Embryonic facial prominence (tissue), 1 donor: ENCODE data around the gene CUL5.
"Not testable (repeated sequence)": the region's sequence is repeated elsewhere in the genome, so short reads cannot be mapped to it uniquely, and the experiment has no call there.

Experiments used
- DNase-seq: peaks from one replicate; pipeline ENCODE4 v3.0.0-alpha.2; 2016; ENCODE audit errors: extremely low spot score

CUL5 gene

DNA sequence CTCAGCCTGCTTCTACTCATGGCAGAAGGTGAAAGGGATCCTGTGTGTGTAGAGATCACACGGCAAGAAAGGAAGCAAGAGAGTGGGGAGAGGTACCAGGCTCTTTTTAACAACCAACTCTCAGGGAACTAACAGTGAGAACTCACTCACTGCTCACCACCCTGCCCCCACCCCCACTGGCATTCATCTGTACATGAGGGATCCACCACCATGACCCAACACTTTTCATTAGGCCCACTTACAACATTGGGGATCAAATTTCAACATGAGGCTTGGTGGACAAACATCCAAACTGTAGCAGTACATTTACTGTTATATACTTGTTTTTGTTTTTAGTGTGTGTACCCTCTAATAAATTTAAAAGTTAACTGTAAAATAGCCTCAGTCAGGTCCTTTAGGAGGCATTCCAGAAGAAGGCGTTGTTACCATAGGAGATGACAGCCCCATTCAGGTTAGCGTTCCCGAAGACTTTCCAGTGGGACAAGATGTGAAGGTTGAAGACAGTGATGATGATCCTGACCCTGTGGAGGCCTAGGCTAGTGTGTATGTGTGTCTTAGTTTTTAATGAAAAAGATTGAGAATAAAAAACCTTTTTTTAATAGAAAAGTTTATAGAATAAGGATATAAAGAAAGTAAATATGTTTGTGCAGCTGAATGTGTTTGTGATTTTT, 11.3 kb downstream of the CUL5 start:
- DNase-seq = no peak

DNA sequence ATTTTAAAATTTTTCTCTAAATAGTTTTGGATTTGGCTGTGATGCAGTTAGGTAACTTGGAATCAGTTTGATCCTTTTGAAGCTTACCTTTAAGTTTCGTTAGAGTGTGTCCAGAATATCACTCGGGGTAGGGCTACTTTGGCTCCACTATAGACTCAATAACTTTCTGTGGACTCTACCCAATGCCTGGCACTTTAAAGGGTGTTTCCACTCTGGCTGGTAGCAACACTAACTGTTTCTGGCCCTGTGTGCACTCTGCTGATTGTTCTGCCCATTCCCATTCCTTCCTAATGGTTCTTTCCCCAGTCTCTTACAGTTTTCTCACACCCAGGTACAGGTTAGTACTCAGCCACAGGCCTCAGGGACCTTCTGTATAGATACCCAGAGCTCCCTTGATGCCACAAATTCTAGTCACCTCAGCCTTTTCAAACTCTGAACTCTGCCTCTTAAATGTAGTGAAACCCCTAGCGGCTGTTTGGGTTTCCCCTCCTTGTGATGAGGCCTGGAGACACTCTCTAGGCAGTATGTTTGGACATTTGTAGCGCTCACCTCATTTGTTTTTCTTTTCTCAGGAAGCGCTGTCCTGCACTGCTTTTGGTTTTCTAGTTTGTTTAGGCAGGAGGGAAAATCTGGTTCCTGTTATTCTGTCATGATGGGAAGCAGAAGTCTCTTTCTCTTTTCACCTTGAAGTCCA, 16.8 kb downstream of the CUL5 start:
- DNase-seq = no peak

DNA sequence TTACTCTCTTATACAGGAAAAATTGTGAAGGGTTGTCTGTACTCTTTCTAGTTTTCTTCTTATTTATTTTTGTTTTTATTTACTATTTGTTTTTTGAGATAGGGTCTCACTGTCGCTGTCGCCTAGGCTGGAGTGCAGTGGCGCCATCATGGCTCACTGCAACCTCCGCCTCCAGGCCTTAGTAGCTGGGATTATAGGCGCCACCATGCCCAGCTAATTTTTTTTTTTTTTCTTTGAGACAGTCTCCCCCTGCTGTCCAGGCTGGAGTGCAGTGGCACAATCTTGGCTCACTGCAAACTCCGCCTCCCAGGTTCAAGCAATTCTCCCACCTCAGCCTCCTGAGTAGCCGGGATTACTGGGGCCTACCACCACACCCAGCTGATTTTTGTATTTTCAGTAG, 18.4 kb downstream of the CUL5 start:
- no peak for DNase-seq

DNA sequence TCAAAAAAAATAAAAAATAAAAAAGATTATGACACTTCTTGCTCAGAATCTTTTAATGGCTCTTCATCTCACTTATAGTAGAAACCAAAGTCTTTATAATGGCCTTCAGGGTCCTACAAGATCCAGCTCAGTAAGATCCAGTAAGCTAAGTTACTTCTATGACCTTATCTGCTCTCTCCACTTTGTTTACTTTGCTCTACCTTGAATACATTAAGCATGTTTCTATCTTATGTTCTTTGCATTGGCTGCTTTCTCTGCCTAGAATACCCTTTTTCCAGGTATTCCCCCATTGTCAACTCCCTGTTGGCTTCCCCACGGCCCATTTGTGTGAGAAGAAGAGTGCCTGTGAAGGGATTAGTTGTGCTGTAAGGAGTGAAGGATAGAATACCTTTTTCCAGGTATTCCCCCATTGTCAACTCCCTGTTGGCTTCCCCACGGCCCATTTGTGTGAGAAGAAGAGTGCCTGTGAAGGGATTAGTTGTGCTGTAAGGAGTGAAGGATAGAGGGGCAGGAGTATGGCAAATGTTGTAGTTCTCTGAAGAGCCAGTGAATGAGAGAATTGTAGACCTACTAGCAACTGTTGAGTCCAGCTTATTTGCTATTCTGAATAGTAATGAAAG, 20.2 kb downstream of the CUL5 start:
- not testable (repeated sequence) for DNase-seq

DNA sequence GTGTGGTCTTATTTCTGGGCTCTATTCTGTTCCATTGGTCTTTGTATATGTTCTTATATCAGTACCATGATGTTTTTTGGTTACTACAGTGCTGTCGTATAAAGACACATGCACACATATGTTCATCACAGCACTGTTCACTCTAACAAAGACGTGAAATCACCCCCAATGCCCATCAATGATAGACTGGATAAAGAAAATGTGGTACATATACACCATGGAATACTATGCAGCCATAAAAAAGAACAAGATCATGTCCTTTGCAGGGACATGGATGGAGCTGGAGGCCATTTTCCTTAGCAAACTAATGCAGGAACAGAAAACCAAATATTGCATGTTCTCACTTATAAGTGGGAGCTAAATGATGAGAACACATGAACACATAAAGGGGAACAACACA, 22.9 kb downstream of the CUL5 start:
- DNase-seq = not testable (repeated sequence)

DNA sequence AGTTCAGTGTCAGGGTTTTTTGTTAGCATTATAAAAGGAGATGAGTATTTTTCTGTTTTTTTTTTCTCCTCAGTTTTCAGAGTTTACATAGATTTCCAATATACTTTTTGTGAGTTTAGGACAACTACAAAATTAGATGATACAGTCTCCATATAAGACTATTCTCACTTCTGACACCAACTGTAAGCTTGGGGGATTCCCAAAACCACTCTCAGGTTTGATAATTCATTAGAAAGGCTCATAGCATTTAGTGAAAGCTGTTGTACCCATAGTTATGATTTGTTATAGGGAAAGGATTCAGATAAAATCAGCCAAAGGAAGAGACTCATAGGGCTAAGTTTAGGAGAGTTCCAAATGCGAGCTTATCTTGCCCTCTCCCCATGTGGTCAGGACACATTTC, 24.1 kb downstream of the CUL5 start:
- no peak for DNase-seq

DNA sequence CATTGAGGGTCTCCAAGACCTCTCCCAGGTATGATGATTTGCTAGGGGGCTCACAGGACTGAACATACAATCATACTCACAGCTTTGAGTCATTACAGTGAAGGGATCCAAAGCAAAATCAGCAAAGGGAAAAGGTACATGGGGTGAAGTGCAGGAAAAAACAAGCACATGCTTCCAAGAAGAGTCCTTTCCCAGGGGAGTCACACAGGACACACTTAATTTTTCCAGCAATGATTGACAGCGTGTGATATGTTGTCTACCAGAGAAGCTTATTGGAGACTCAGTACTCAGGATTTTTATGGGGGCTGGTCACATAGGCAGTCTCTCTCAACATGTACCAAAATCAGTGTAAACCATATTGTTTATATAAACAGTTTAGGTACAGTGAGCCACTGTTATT, 25.3 kb downstream of the CUL5 start:
- no peak for DNase-seq

DNA sequence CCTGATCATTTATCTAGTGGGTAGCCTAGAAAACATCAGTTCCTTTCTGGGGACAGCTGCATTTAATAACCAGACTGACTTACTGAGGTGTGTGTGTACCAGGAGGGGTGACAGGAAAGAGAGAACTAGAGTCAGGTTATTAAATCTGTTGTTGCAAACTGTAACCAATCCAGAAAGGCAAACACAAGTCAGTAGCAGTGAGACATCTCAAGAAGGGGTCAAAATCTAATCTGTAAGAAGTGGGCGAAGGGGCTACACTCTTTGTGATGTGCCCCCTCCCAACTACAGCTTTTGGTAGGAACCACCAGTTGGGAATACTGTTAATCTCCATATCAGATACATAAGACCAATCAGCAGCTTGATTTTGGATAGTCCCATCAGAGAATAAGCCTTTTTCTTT, 26.3 kb downstream of the CUL5 start:
- DNase-seq = no peak

DNA sequence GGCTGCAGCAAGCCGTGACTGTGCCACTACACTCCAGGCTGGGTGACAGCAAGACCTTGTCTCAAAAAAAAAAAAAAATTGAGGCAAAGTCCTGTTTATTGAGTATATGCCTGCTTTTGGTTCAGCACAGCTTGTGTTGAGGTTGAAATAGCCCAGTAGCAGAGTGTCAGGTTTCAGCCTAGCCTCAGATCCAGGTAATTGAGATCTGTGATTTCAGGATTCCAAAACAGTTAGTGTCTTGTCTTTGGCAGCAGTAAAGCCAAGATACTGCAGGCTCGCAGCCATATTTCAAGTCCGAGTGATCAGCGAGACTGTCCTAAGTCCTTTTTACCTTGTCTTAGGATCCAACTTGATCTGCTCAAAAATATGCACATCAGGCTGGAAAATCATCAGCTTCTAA, 27.0 kb downstream of the CUL5 start:
- no peak for DNase-seq

DNA sequence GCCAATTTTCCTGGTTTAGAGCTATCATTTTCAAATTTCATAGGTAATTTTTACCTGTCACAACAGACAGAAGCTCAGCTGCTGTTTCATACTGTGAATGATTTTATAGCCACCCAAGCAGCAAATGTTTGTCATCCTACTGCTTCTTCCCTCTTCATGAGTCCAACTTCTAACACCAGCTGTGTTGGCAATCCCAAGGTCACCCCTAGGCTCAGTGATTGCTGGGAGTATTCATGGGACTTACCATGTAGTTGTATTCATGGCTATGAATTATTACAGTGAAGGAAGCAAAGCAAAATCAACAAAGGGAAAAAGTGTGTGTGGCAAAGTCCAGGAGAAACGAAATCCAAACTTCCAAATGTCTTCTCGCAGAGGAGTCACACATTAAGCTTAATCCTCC, 28.5 kb downstream of the CUL5 start:
- no peak for DNase-seq

DNA sequence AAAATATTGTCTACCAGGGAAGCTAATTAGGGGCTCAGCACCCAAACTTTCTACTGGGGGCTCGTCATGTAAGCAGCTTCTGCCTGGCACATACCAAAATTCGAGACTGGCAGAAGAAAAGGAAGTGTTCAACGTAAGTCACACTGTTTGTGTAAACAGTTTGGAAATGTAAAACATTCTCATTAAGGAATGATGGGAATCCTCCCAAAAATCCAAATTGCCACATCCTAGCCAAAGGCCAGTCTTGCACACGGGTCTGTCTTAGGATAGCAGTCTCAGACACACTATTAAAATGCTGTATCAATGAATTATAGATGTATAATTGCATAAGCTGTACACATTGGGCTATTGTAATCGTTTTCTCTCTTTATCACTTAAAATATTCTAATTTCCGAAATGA, 28.9 kb downstream of the CUL5 start:
- DNase-seq = no peak

DNA sequence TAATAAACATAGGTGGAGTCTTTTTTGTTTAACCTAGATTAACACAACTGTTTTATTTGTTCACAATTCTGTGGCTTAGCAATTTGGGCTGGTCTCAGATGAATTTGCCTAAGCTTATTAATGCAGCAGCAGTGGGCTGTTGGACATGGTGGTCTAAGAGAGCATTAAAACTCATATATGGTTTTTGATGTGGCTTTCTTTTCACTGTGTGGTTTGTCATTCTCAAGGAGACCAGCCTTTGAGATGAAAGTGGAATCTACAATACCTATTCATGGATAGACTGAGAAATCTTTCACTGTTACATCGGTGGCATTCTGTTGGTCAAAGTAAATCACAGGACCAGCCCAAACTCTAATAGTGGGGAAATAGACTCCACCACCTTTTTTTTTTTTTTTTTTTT, 39.6 kb downstream of the CUL5 start:
- no peak for DNase-seq

DNA sequence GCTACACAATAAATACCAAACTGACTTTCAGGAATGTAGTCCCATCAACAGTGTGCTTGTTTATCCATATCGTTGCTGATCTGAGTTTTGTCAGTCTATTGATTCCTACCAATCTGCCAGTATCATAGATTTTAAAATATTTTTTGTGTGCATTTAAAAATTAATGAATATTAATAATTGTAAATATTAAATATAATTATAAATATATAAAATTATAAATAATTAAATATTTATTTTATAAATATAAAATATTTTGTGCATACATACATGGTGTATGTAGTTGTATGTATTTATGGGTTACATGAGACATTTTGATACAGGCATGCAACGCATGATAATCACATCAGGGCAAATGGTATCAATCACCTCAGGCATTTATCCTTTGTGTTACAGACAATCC, 53.6 kb downstream of the CUL5 start:
- DNase-seq = no peak

DNA sequence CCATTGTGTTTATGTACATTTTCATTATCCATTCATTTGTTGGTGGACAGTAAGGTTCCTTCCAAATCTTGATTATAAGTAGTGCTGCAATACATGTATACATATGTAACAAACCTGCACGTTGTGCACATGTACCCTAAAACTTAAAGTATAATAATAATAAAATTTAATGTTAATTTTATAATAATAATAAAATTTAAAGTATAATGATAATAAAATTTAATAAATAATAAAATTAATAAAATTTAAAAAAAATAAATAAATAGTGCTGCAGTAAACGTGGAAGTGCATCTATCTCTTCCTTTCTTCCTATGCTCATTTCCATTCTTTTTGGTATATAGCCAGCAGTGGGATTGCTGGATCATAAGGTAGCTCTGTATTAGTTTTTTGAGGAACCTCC, 54.7 kb downstream of the CUL5 start:
- no peak for DNase-seq

DNA sequence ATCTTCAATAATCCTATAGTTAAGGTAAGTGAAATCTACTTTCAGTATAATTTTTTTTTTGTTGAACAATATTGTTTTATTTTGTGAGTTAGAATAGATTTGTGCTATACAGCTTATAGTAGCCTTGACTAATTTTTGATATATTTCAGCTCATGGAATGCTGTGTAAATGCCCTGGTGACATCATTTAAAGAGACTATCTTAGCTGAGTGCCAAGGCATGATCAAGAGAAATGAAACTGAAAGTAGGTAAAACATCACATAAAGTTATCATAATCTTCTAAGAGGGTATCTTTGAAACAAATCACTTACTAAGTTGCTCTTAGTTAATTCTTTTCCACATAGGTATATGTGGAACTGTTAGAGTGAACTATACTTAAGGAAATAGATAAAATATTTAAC, 61.2 kb downstream of the CUL5 start:
- no peak for DNase-seq

DNA sequence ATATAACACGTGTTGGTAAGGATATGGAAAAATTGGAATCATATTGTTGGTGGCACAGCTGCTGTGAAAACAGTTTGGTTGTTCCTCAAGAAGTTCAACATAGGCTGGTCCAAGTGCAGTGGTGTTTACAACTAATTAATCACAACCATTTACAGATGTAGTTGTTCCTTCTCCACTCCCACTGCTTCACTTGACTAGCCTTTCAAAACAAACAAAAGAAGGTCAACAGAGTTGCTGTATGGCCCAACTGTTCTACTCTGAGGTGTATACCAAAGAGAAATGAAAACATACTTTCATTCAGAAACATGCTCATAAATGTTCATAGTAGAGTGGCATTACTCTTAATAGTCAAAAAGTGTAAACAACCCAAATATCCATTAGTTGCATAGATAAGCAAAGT, 76.1 kb downstream of the CUL5 start:
- DNase-seq = no peak

DNA sequence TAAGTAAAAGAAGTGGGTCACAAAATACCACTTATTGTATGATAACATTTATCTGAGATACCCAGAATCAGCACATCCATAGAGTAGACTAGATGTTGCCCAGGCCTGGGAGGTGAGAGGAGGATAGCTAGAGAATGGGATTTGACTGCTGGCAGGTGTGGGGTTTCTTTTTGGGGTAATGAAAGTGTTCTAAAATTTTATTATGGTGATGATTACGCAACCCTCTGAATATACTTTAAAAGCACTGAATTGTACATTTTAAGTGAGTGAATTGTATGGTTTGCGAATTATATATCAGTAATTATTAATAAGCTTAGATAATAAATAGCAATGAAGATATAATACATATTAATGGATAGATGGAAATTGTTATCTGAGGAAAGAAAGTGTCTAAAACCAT, 77.0 kb downstream of the CUL5 start:
- DNase-seq = no peak

DNA sequence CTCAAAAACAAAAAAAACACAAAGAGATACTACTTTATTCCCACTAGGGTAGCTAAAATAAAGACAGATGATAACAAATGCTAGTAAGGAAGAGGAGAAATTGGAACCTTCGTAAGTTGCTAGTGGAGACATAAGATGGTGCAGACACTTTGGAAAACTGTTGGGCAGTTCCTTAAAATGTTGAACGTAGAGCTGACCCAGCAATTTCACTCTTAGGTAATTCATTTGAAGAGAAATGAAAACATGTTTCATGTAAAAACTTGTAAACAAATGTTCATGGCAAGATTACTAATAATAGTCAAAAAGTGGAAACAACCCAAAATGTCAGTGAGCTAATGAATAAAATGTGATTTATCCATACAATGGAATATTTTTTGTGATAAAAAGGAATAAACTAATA, 83.4 kb downstream of the CUL5 start:
- no peak for DNase-seq

DNA sequence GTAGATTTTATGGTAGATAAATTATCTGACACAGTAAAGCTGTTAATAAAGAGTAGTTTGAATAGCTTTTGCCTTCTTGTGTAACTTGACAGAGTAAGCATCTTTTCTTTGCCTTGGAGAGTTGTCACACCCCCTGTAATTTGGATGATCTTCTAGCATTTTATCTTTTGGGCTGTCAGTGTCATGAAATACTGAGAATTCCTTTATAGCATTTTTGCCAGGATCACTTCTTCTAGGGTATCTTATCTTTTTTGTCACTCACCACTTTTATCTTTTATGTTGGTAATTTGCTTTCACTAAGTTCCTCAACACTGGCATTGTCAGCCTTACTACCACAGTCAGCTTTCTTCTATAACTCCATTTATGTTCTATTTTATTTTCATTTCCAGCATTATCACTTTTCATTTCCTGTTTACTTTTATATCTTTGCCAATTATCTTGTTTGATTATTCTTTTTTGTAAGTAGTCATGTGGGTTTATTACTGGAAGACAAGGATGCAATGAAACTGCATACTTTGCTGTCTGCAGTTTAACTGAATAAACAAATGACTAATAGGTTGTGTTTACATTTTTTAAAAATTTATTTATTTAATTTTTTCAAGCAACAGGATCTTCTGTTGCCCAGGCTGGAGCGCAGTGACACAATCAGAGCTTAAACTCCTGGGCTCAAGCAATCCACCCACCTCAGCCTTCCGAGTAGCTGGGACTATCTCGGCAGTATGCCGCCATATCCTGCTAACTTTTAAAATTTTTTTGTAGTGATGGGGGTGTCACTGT, 84.6 kb downstream of the CUL5 start:
- DNase-seq = no peak

DNA sequence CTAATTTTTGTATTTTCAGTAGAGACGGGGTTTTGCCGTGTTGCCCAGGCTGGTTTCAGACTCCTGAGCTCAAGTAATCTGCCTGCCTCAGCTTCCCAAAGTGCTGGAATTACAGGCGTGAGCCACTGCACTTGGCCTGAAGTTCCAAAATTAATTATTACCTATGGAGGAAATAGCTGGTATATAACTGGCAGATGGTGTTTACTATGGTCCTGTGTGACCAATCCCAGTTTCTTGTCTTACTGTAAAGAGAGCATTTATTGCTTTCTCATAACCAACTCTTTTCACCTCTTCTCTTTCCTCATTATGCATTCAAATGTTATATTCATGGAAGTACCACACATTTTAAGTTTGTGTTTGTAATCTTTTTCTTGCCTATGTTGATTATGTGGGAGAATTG, 88.5 kb downstream of the CUL5 start:
- DNase-seq = no peak

DNA sequence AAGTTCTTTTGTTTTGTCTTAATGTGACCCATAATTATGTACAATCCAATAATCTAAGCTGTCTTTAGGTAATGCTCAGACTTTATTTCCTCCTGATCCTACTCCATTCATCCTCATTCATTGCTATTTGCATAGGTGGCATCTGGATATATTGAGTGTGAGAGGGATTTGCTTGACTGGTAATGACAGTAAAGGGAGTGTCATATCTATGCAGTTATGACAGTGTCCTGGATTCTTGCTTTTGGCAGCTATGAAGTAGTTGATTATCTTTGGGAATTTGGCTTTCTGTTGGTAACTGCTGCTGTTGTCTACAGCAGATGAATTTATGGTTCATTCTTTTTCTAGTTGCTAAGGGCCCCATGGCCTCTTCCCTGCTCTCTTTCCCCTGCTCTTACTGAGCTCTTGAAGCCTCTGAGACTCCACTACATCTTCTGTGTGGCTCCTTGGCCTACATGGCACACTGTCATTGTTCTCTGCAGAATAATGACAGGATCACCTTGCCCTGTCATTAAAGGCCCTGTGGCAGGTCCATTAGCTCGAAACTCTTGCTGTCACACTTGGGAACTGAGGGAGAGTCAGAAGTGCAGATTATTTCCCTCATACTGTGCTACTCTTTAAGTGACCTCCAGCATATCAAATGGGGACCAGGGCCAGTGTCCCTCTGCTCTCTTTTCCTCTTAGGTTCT, 92.5 kb downstream of the CUL5 start:
- DNase-seq = no peak

DNA sequence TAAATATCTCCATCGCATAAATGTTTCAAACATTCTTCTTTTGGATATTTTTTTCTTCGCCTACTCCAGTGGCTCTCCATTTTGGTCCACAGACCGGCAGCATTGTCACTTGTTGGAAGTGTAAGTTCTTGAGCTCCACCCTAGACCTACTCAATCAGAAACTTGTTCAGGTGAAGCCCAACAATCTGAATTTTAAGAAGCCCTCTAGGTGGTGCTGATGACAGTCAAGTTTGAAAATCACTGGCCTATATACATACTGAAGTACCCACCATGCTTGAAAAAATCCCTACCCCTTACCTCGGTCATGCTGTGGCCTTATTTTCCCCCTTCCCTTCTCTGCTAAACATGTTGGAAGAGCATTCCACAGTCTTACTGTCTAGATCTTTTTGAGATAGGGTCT, 102.4 kb downstream of the CUL5 start:
- no peak for DNase-seq
